Thyroid gland (tissue), 4 donors: ENCODE measurements around the gene FIS1. TPM values are rescaled to one million over a fixed set of nuclear protein-coding genes. Genes with fewer than 3 reads are reported as not detected.
A peak's percentile ranks its signal among the peaks of the same experiment; 100 is the strongest.
"Not testable (repeated sequence)": the region's sequence is repeated elsewhere in the genome, so short reads cannot be mapped to it uniquely, and the experiment has no call there.

Source experiments
- DNase-seq, 2 donors: peaks; one replicate each; pipeline ENCODE4 v3.0.0-alpha.2; 2019
- H3K27ac ChIP-seq, 3 donors: fragments of 200-600 bp; sonication (generic); 1 replicate in 2 of 3; 2 replicates in 1 of 3; pipeline ENCODE4 v1.5.1; 2016 to 2019; ENCODE audit warnings: mild to moderate bottlenecking in 1 of 3, moderate library complexity in 1 of 3
- H3K27me3 ChIP-seq: fragments of 200-600 bp; sonication (generic); one replicate; pipeline ENCODE4 v1.5.1; 2019
- H3K36me3 ChIP-seq, 2 donors: fragments of 200-600 bp; sonication (generic); one replicate each; pipeline ENCODE4 v1.5.1; 2016 to 2019
- H3K4me1 ChIP-seq, 2 donors: fragments of 200-600 bp; sonication (generic); one replicate each; pipeline ENCODE4 v1.5.1; 2017 to 2019
- H3K4me3 ChIP-seq, 3 donors: fragments of 200-600 bp; sonication (generic); replicated peaks in 1 of 3; 1 replicate in 2 of 3; 2 replicates in 1 of 3; pipeline ENCODE4 v1.5.1; 2016; ENCODE audit warnings: mild to moderate bottlenecking in 1 of 3
- H3K9me3 ChIP-seq: fragments of 200-600 bp; sonication (generic); one replicate; pipeline ENCODE4 v1.5.1; 2017
- CTCF ChIP-seq, 6 experiments: fragments of 200-600 bp in 3 of 6; fragments of 450-650 bp in 3 of 6; sonication (generic) in 3 of 6; IDR thresholded peaks; one replicate each; pipeline ENCODE4 v1.5.1; 2016 to 2019; ENCODE audit warnings: antibody characterized with exemption in 6 of 6, mild to moderate bottlenecking in 2 of 6, inconsistent platforms in 1 of 6, moderate library complexity in 1 of 6
- POLR2A ChIP-seq, 2 donors: fragments of 450-650 bp; IDR thresholded peaks; one replicate each; pipeline ENCODE4 v1.6.1; 2017; ENCODE audit warnings: antibody characterized with exemption in 2 of 2, mild to moderate bottlenecking in 2 of 2, moderate library complexity in 1 of 2
- WGBS, 2 donors: methylation state at CpG; one replicate each; pipeline ENCODE4 v1.1.5; 2017; 5-methylcytosine and 5-hydroxymethylcytosine counted together
- intact Hi-C: fragments of 100-400 bp; cut with DNase I; formaldehyde crosslinking; loops from one replicate; pipeline ENCODE4 v1.15.1; 2023
- total RNA-seq, 4 donors: library from RNA; depleted of rRNA; stranded (reverse); fragments of >200 nt; gene quantifications; one replicate each; pipeline ENCODE4 v1.2.3, GENCODE V29; 2016

Gene FIS1
- 100 to 1,000 TPM; 157 to 361 (median 297) TPM for total RNA-seq

GRCh38 chr7:101244375-101245146, at the start of gene FIS1:
TSS of gene FIS1 (minus strand) at chr7:101245081. CDS start at chr7:101245004, 77 bp downstream.
- DNase-seq = peak; percentile 95 to 96
- Histone ChIP-seq H3K36me3 (peaks cover 8 to 16% of the 10 kb centered on the region in 2 donors), H3K9me3 (no peaks in the 10 kb centered on the region), H3K4me3 (peak within 1 kb of the TSS; percentile 12 to 81 (median 72)), H3K4me1 (peaks cover 17 to 26% of the 10 kb centered on the region in 2 donors), H3K27me3 (no peaks in the 10 kb centered on the region), H3K27ac (peak within 1 kb of the TSS; percentile 96 to 97 (median 97))
- TF ChIP-seq CTCF (IDR thresholded peaks at IDR 0.05) (peak in 5 of 6 experiments; percentile 80 to 94 (median 83)), POLR2A (IDR thresholded peaks at IDR 0.05) (peak; percentile 34 to 81)
- intact Hi-C loops = no loop called here
- WGBS, 2 donors = 0 to 1% methylated on average over 10 to 39 of the region's 45 CpGs

GRCh38 chr7:101294039-101294831, 49.4 kb upstream of the FIS1 start:
- Histone ChIP-seq H3K9me3 (no peaks in the 10 kb centered on the region), H3K27ac (no peak overlapping the region), H3K4me3 (no peak overlapping the region), H3K4me1 (no peaks in the 10 kb centered on the region), H3K36me3 (no peaks in the 10 kb centered on the region), H3K27me3 (peaks cover 13% of the 10 kb centered on the region)
- WGBS, 2 donors = 52 to 57% methylated on average over 12 of the region's 12 CpGs
- intact Hi-C loops = no loop called here
- no peak for DNase-seq
- TF ChIP-seq CTCF (IDR thresholded peaks at IDR 0.05) (no peak), POLR2A (IDR thresholded peaks at IDR 0.05) (no peak)

GRCh38 chr7:101293069-101294021, 48.5 kb upstream of the FIS1 start:
- H3K9me3 ChIP-seq, DNase-seq, H3K27ac ChIP-seq, H3K4me1 ChIP-seq, intact Hi-C loops, H3K4me3 ChIP-seq, H3K36me3 ChIP-seq, H3K27me3 ChIP-seq: not testable (repeated sequence)
- 57 to 60% methylated on average over 16 of the region's 16 CpGs for WGBS, 2 donors

- H3K9me3 ChIP-seq, H3K4me1 ChIP-seq, H3K36me3 ChIP-seq, H3K27ac ChIP-seq, DNase-seq, H3K27me3 ChIP-seq, H3K4me3 ChIP-seq, intact Hi-C loops: not testable (repeated sequence)
- 66 to 77% methylated on average over 5 of the region's 5 CpGs for WGBS, 2 donors
Measured at GRCh38 chr7:101292566-101292965, 47.7 kb upstream of the FIS1 start.

- H3K4me1 ChIP-seq = not testable (repeated sequence)
- DNase-seq = peak; percentile 56 to 72
- 24 to 35% methylated on average over 10 to 18 of the region's 18 CpGs for WGBS, 2 donors
Measured at GRCh38 chr7:101290186-101291037, 45.5 kb upstream of the FIS1 start.

GRCh38 chr7:101289687-101290086, 44.8 kb upstream of the FIS1 start:
- intact Hi-C loops, H3K27ac ChIP-seq, H3K9me3 ChIP-seq, H3K27me3 ChIP-seq, H3K4me3 ChIP-seq, H3K4me1 ChIP-seq, H3K36me3 ChIP-seq, DNase-seq: not testable (repeated sequence)
- WGBS, 2 donors = 74 to 75% methylated on average over 3 to 4 of the region's 4 CpGs

More at GRCh38 chr7:101290186-101291037, 45.5 kb upstream of the FIS1 start:
- H3K4me3 ChIP-seq, H3K36me3 ChIP-seq, H3K27me3 ChIP-seq, intact Hi-C loops, H3K9me3 ChIP-seq, H3K27ac ChIP-seq: not testable (repeated sequence)
- TF ChIP-seq CTCF (IDR thresholded peaks at IDR 0.05) = peak; percentile 38 to 71 (median 48)
